Omental fat pad (tissue), 4 donors: Measurements from ENCODE around the gene BRAT1. TPM values are rescaled to one million over a fixed set of nuclear protein-coding genes. Genes with fewer than 3 reads are reported as not detected.

Source experiments
- ATAC-seq: fragments of 150-250 bp; one replicate; pipeline ENCODE4 v1.9.1; 2016; ENCODE audit warnings: mild to moderate bottlenecking, moderate library complexity; ENCODE audit not compliant: low FRiP score
- DNase-seq: peaks from one replicate; pipeline ENCODE4 v3.0.0-alpha.2; 2019; ENCODE audit warnings: low spot score
- small RNA-seq: library from RNA; depleted of rRNA; stranded (forward); fragments of <200 nt; gene quantifications from one replicate; pipeline ENCODE3, GENCODE V24; 2016
- total RNA-seq, 4 donors: library from RNA; depleted of rRNA; stranded (reverse); fragments of >200 nt; gene quantifications; one replicate each; pipeline ENCODE4 v1.1.0, GENCODE V29; 2016
- TF ChIP-seq, protein P1 (sequence below), 3 donors: fragments of 450-650 bp; IDR thresholded peaks; one replicate each; pipeline ENCODE4 v1.5.1; 2016 to 2017; ENCODE audit warnings: antibody characterized with exemption in 3 of 3, mild to moderate bottlenecking in 3 of 3, moderate library complexity in 2 of 3

Gene BRAT1
- total RNA-seq, 4 donors from 2014 or later = 22.7 to 33.1 (median 26.3) TPM

DNA sequence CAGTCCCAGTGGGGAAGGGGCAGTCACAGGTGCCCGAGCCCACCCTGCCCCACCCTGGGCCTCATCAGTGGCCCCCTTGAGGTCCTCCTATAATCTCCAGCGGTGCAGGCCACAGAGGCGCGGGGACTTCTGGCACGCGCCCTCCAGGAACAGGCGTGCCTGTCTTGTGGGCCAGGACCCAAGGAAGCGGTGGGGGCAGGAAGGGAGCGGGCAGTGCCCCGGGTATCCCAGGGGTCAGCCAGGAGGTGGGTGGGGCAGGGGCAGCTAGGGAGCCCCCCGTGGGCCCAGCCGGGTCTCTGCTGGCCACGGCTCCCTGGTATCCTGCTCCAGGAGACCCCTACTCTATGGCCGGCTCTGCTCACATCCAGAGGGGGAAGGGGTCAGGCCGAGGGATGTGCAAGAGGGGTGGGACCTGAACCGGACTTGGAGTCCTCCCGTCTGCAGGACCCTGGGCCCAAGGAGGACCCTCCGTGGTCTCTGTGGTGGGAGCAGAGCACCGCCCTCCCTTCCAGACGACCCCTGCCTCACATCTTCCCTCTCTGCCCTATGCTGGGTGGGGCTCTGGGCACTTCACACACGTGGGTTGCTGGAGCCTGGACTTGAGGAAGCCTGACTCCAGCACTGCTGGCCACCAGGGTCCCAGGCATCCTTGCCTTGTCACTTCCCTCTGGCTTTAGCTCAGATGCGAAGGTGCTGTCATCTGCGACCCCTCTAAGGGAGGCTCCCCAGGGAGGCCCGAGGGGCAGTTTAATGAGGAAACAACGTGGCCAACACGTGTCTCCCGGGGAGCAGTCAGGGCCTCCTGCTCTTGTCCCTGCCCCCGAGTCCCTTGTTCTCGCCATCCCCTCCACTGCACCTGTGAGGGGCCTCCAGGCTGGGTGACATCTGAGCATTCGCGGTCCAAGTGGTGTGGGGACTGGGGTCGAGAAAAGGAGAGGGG lies 60.9 kb downstream of the BRAT1 start:
- TF ChIP-seq, protein P1, sequence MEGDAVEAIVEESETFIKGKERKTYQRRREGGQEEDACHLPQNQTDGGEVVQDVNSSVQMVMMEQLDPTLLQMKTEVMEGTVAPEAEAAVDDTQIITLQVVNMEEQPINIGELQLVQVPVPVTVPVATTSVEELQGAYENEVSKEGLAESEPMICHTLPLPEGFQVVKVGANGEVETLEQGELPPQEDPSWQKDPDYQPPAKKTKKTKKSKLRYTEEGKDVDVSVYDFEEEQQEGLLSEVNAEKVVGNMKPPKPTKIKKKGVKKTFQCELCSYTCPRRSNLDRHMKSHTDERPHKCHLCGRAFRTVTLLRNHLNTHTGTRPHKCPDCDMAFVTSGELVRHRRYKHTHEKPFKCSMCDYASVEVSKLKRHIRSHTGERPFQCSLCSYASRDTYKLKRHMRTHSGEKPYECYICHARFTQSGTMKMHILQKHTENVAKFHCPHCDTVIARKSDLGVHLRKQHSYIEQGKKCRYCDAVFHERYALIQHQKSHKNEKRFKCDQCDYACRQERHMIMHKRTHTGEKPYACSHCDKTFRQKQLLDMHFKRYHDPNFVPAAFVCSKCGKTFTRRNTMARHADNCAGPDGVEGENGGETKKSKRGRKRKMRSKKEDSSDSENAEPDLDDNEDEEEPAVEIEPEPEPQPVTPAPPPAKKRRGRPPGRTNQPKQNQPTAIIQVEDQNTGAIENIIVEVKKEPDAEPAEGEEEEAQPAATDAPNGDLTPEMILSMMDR (IDR thresholded peaks at IDR 0.05) = no peak
- DNase-seq = no peak
- no peak for ATAC-seq

DNA sequence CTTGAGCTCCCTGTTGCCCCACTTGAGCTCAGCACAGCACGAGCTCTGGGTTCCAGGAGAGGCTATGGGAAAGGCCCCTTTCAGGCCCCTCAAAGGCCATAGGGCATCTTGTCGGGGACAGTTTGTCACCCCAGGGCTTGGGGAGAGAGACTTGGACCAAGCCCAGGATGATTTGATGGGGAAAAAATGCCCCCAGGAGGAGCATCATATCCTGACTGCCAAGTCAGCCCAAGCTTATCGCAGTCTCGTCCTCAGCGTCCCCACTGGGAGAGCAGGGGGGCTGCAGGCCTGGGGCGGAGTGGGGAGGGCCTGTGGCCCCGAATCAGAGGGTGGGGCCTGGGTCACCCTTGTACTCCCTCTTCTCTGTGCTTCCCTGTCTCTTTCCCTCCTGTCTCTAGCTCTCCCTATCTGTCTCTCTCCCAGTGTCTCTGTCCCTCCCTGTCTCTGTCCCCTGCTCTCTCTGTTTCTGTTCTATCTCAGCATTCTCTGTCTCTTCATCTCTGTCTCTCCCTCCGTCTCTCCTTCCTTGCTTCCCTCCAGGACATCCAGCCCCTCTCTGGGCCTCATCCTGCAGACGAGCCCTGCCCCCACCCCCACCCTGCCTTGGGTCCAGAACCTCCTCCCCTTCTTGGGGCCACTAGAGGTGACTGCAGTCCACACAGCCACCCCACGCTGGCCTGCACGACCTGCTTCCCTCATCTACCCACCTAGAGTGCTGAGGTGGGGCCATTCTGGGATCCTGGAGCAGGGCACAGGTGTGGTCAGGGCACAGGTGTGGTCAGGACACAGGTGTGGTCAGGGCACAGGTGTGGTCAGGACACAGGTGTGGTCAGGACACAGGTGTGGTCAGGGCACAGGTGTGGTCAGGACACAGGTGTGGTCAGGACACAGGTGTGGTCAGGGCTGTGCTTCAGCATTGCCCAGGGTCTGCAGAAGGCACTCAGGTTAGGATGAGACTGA lies 61.8 kb downstream of the BRAT1 start:
- DNase-seq = no peak
- TF ChIP-seq, protein P1 (IDR thresholded peaks at IDR 0.05) = no peak

DNA sequence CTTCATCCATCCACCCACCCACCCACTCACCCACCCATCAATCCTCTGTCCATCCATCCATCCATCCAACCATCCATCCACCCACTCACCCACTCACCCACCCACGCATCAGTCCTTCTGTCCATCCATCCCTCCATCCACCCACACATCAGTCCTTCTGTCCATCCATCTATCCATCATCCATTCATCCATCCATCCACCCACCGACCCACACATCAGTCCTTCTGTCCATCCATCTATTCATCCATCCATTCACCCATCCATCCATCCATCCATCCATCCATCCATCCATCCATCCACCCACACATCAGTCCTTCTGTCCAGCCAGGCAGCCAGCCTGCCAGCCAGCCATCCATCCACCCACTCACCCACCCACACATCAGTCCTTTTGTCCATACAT lies 63.3 kb downstream of the BRAT1 start:
- DNase-seq = no peak
- TF ChIP-seq, protein P1 (IDR thresholded peaks at IDR 0.05) = no peak
- ATAC-seq = no peak

More for the DNA sequence above, 61.8 kb downstream of the BRAT1 start:
- ATAC-seq = no peak

DNA sequence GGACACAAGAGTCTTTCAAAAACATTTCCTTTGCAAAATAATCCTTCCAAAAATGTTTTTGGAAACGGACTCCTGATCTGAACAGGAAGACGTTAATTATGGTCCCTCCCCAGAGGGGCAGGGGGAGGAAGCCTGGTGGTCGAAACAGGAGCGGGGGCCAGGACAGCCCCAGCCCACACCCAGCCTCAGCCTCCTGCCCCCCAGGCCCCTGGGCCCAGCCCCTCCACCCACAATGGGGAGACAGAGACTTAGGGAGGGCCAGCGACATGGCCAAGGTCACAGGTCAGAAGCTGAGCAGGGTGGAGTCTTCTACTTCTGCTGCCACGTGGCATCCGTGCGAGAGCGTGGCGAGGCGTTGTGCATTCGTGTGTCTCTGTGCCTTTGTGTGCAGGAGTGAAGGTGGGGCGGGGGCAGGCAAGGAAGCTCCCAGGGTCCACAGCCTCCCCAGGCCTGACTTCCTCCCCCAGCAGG lies 65.1 kb downstream of the BRAT1 start:
- TF ChIP-seq, protein P1 (IDR thresholded peaks at IDR 0.05) = no peak
- DNase-seq = no peak
- ATAC-seq = no peak

DNA sequence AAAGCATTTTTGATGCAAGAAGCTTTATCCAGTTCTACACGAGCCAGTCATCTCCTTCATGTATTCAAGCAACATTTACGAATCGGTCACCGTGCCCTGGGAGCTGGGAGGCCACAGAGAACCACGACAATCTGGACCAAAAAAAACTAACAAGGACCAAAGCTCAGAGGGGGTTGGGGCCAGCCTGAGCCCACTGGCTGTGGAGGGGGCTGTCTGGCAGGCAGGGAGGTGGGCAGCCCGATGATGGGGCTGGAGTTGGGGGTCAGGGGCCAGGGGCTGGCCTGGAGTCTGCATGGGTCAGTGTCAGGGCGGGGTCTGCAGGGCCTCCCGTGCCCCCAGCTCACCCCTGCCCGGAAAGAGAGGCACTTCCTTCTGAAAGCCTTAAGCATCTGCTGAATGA lies 66.6 kb downstream of the BRAT1 start:
- ATAC-seq (no peak), DNase-seq (no peak)
- TF ChIP-seq, protein P1 (IDR thresholded peaks at IDR 0.05) = no peak

DNA sequence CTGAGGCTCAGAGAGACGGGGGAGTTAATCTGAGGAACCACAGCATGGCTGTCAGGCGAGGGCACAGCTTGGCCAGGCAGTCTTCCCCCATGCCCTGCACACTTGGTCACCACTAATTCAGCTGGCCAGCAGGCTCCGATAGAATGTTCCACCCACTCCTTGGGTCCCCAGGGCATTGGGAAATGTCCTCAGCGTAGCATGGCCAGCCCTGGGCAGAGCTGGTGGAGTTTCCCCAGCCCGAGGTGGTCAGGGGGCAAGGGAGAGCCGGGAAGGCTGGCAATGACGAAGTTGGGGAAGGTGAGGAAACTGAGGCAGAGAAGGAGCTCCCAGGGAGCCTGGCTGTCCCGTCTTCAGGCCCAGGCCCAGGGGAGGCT lies 67.1 kb downstream of the BRAT1 start:
- ATAC-seq = peak; percentile 60
- no peak for DNase-seq
- TF ChIP-seq, protein P1 (IDR thresholded peaks at IDR 0.05) = no peak

Small RNA genes within 50 kb of the gene (small RNA-seq; reads per million reads assigned to genes)
- not detected for gene MIR4648

Other genes with a start within 250 kb of the BRAT1 start
- gene SNX8, start 241.1 kb downstream of the BRAT1 start, total RNA-seq = 10 to 100 TPM; 18.6 to 50.1 (median 26.7) TPM
- 100 to 1,000 TPM; 116 to 251 (median 122) TPM for gene EIF3B, start 200.7 kb downstream of the BRAT1 start, total RNA-seq
- 10 to 100 TPM in 3 of 4 donors, 1 to 10 TPM in 1; 7.9 to 18.3 (median 11.3) TPM for gene CHST12, start 151.9 kb downstream of the BRAT1 start, total RNA-seq
- gene GRIFIN, start 79.1 kb downstream of the BRAT1 start, total RNA-seq = not detected
- 10 to 100 TPM in 3 of 4 donors, 1 to 10 TPM in 1; 4.7 to 25.9 (median 21.6) TPM for gene LFNG, start 35.8 kb downstream of the BRAT1 start, total RNA-seq
- gene IQCE, start 3.5 kb upstream of the BRAT1 start, total RNA-seq = 10 to 100 TPM in 3 of 4 donors, 1 to 10 TPM in 1; 6.6 to 14.3 (median 12.8) TPM
- 10 to 100 TPM; 21.5 to 62.6 (median 29.3) TPM for gene TTYH3, start 76.5 kb upstream of the BRAT1 start, total RNA-seq
- 1 to 10 TPM in 1 of 4 donors, under 1 TPM in 1, not detected in 2; 0.19 to 1.1 TPM for gene AMZ1, start 132.7 kb upstream of the BRAT1 start, total RNA-seq